ENCODE measurements around the gene PSAP.

DNA sequence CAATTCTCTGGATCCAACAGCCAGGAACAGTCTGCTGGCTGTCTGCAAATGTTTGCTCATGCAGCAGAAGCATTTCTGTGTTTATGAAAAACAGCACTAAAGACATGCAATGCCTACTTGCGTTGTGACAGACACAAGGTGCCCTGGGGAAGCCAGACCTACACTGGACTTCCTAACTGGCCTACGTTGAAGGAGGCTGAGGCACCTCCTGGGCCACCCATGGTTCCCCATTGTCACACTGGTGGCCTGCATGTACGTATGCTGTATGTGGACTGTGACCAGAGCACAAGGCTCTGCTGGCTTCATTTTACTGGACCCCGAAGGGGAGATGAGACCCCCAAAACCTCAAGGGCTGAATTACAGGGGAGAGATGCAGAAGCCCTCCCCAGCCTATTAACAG is 27.7 kb downstream of the PSAP start:
- TF ChIP-seq, protein P1, sequence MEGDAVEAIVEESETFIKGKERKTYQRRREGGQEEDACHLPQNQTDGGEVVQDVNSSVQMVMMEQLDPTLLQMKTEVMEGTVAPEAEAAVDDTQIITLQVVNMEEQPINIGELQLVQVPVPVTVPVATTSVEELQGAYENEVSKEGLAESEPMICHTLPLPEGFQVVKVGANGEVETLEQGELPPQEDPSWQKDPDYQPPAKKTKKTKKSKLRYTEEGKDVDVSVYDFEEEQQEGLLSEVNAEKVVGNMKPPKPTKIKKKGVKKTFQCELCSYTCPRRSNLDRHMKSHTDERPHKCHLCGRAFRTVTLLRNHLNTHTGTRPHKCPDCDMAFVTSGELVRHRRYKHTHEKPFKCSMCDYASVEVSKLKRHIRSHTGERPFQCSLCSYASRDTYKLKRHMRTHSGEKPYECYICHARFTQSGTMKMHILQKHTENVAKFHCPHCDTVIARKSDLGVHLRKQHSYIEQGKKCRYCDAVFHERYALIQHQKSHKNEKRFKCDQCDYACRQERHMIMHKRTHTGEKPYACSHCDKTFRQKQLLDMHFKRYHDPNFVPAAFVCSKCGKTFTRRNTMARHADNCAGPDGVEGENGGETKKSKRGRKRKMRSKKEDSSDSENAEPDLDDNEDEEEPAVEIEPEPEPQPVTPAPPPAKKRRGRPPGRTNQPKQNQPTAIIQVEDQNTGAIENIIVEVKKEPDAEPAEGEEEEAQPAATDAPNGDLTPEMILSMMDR (IDR thresholded peaks at IDR 0.05), result no peak
- no peak for TF ChIP-seq ZFX (IDR thresholded peaks at IDR 0.05; ENCODE audit: borderline replicate concordance)
